Ovary (tissue), 9 donors: ENCODE results near the gene CCDC149. TPM values are rescaled to one million over a fixed set of nuclear protein-coding genes. Genes with fewer than 3 reads are reported as not detected.

ENCODE experiments used
- DNase-seq, 5 donors: peaks; one replicate each; pipeline ENCODE4 v3.0.0-alpha.2; 2019 to 2020
- H3K27ac ChIP-seq, 2 donors: fragments of 200-600 bp; one replicate each; pipeline versions ENCODE4 v1.5.1 to v1.8.0; 2019 to 2022
- H3K27me3 ChIP-seq: fragments of 200-600 bp; one replicate; pipeline ENCODE4 v1.8.0; 2022
- H3K36me3 ChIP-seq: fragments of 200-600 bp; sonication (generic); one replicate; pipeline ENCODE4 v1.5.1; 2019
- H3K4me1 ChIP-seq: one replicate; pipeline ENCODE4 v1.8.1; 2013; ENCODE audit warnings: mild to moderate bottlenecking, moderate library complexity; ENCODE audit not compliant: insufficient read depth
- H3K4me3 ChIP-seq: fragments of 200-600 bp; sonication (generic); one replicate; pipeline ENCODE4 v1.5.1; 2017
- H3K9me3 ChIP-seq, 2 donors: fragments of 200-600 bp in 1 of 2; sonication (generic) in 1 of 2; one replicate each; pipeline versions ENCODE4 v1.5.1 to v1.8.1; 2013 to 2019; ENCODE audit warnings: mild to moderate bottlenecking in 1 of 2, moderate library complexity in 1 of 2
- EP300 ChIP-seq: sonication (generic); formaldehyde crosslinking; IDR thresholded peaks from one replicate; pipeline ENCODE4 v1.6.1; 2017; ENCODE audit warnings: antibody characterized with exemption
- POLR2A ChIP-seq: fragments of 450-650 bp; IDR thresholded peaks from one replicate; pipeline ENCODE4 v1.6.1; 2017; ENCODE audit warnings: antibody characterized with exemption, mild to moderate bottlenecking, moderate library complexity
- WGBS, 3 donors: extraction: QIAGEN DNeasy Blood & Tissue Kit in 1 of 3; methylation state at CpG; one replicate each; pipeline versions ENCODE4 v1.1.5 to v1.1.7; 2013 to 2017; 5-methylcytosine and 5-hydroxymethylcytosine counted together
- intact Hi-C, 4 donors: fragments of 100-400 bp; cut with DNase I; formaldehyde crosslinking; loops; one replicate each; pipeline versions ENCODE4 v1.11.0 to v1.15.1; 2022 to 2023
- polyA plus RNA-seq, 2 donors: library from polyadenylated mRNA; stranded (reverse); fragments of 200-250 nt in 1 of 2; fragments of 350-450 nt in 1 of 2; fragmentation: Illumina TruSeq in 1 of 2; extraction: RNeasy Lipid Tissue Mini Kit (QIAGEN cat#74804) in 1 of 2; gene quantifications; one replicate each; pipeline ENCODE4 v1.2.3, GENCODE V29; 2013 to 2014
- total RNA-seq, 7 donors: library from RNA; depleted of rRNA in 2 of 7; stranded (reverse); fragments of >200 nt in 2 of 7; fragmentation: NEBNext Ultra II Directional in 3 of 7; extraction: Animal tissue kit (Norgen Biotek cat#: 25700) in 3 of 7; gene quantifications; one replicate each; pipeline versions ENCODE4 v1.1.0 to v1.2.4, GENCODE V29; 2016 to 2023
- TF ChIP-seq, protein P1 (sequence below), 3 donors: fragments of 450-650 bp in 2 of 3; fragments of 200-600 bp in 1 of 3; IDR thresholded peaks; one replicate each; pipeline versions ENCODE4 v1.5.1 to v1.8.0; 2016 to 2022; ENCODE audit warnings: antibody characterized with exemption in 3 of 3, mild to moderate bottlenecking in 1 of 3
- donor health status: DM: no; HTN: no; CAD: no; lungs with moderate emphysema.
- donor health status: DM: no; HTN: no; CAD: no.
- donor health status: Bipolar disorder and iron deficiency.
- donor health status: DM: yes; HTN: yes; CAD: no.
- donor health status: DM: no; HTN: no; CAD: no.
- donor health status: DM: yes; HTN: yes; CAD: no.

Gene CCDC149
- total and polyA plus RNA-seq, 9 donors, result 6.2 to 21.7 (median 17.5) TPM

DNA sequence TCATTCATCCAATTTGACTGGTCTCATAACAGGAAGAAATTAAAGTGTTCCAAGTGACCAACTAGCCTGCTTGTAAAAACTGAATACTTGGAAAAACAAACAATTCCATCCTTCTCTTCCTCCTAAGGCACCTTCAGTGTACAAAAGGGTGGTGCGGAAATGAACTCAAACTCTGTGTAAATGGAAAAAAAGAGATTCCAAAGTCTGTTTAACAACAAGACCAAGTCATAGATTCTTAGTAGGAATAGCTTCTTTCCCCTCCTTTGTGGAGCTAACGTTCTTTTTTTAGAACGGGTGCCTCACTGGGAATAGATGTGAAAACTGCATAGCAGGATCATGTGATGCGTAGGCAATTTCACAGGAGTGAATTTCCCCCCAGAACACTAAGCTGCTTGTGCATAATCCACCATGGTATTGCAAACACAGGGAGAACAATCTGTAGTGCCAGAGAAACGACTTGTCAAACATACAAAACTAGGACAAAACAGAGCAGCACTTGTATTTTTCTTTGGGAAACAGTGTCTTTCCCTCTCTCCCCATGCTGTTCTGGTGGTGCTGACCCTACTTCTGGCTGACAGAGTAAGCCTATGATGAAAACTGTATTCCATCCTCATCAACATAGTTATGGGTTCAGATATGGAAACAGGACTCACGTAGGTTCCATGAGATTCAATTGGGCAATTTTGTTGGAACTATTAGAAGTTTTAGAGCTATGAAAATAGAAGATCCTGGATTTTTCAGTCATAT, 130.7 kb downstream of the CCDC149 start:
- H3K4me3 ChIP-seq, result no peak overlapping the region
- WGBS, 3 donors, result 60 to 69% (median 69%) methylated on average over 6 of the region's 6 CpGs
- H3K36me3 ChIP-seq, result no peaks in the 10 kb centered on the region
- intact Hi-C loops, result no loop called here
- no peak for DNase-seq
- no peak overlapping the region for H3K27ac ChIP-seq
- H3K4me1 ChIP-seq, result peaks cover 3% of the 10 kb centered on the region
- no peak for TF ChIP-seq EP300
- no peak for TF ChIP-seq POLR2A
- TF ChIP-seq, protein P1, sequence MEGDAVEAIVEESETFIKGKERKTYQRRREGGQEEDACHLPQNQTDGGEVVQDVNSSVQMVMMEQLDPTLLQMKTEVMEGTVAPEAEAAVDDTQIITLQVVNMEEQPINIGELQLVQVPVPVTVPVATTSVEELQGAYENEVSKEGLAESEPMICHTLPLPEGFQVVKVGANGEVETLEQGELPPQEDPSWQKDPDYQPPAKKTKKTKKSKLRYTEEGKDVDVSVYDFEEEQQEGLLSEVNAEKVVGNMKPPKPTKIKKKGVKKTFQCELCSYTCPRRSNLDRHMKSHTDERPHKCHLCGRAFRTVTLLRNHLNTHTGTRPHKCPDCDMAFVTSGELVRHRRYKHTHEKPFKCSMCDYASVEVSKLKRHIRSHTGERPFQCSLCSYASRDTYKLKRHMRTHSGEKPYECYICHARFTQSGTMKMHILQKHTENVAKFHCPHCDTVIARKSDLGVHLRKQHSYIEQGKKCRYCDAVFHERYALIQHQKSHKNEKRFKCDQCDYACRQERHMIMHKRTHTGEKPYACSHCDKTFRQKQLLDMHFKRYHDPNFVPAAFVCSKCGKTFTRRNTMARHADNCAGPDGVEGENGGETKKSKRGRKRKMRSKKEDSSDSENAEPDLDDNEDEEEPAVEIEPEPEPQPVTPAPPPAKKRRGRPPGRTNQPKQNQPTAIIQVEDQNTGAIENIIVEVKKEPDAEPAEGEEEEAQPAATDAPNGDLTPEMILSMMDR (IDR thresholded peaks at IDR 0.05), result no peak
- no peaks in the 10 kb centered on the region for H3K27me3 ChIP-seq
- no peaks in the 10 kb centered on the region for H3K9me3 ChIP-seq

DNA sequence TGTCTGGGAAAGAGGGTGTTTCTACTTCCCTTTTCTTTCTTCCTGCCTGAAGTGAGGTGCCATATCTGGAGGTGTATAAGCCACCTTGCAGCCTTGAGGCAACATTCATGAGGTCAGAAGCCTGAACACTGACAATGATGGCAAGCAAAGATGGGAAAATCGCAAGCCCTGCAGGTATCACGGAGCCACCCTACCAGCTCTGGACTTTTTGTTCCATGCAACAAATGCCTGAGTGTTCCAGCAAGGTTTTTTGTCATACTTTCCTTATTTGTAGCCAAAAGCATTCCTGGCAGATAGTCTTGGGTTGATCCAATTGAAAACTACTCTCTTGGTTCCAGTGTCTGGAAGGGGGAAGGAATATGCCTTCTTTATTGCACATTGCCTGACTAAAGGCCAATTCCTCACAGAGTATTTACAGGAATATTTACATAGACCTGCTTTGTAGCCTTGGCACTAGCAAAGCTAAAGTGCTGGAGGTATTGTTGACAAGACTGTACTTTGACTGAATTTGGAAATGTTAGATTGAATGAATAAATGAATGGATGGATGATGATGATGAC, 131.8 kb downstream of the CCDC149 start:
- no peak for DNase-seq
- WGBS, 3 donors, result 90 to 96% (median 93%) methylated on average over 2 of the region's 2 CpGs
- intact Hi-C loops, result no loop called here
- H3K27me3 ChIP-seq, result no peaks in the 10 kb centered on the region
- H3K4me1 ChIP-seq, result peaks cover 3% of the 10 kb centered on the region
- TF ChIP-seq, protein P1 (IDR thresholded peaks at IDR 0.05), result no peak
- TF ChIP-seq EP300, result no peak
- no peak for TF ChIP-seq POLR2A
- H3K27ac ChIP-seq, result no peak overlapping the region
- no peaks in the 10 kb centered on the region for H3K36me3 ChIP-seq
- H3K4me3 ChIP-seq, result no peak overlapping the region
- no peaks in the 10 kb centered on the region for H3K9me3 ChIP-seq

DNA sequence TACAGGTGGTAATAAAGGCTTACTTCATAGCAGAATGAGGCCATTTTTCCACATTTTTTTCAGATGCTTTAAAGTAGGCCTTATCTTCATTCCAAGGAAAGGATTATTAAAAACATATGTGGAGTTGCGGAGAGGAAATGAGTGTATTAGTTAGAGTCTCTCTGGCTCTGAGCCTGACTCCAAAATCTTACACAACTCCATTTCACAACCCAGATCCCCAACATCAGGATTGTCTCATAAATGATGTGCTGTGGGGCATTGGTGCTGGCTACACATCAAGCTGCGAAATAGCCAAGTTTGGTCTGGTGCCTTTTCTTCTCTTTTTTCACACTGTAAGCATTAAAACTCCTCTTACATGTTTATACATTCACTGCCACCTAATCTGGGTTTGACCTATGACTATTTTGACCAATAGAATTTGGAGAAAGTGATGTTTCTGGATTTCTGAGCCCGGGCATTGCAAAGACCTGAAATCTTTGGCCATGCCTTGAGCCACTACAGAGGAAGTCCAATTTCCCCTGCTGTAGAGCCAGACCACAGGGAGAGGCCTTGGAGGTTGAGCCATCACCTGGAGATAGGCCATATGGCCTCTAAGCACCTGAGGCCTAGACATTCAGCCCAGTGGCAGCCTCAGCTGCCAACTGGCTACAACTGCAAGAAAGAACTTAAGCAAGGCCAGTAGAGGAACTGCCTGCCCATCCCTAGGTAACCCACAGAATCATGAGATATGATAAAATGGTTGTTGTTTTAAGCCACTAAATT, 134.2 kb downstream of the CCDC149 start:
- Histone ChIP-seq H3K9me3 (no peaks in the 10 kb centered on the region), H3K27me3 (no peaks in the 10 kb centered on the region), H3K36me3 (no peaks in the 10 kb centered on the region), H3K27ac (no peak overlapping the region), H3K4me3 (no peak overlapping the region), H3K4me1 (peaks cover 3% of the 10 kb centered on the region)
- intact Hi-C loops, result no loop called here
- TF ChIP-seq, protein P1 (IDR thresholded peaks at IDR 0.05), result no peak
- TF ChIP-seq POLR2A (no peak), EP300 (no peak)
- peak; percentile 38 to 81 (median 55) for DNase-seq
- WGBS, 3 donors, result 15 to 22% (median 20%) methylated on average over 3 of the region's 3 CpGs

DNA sequence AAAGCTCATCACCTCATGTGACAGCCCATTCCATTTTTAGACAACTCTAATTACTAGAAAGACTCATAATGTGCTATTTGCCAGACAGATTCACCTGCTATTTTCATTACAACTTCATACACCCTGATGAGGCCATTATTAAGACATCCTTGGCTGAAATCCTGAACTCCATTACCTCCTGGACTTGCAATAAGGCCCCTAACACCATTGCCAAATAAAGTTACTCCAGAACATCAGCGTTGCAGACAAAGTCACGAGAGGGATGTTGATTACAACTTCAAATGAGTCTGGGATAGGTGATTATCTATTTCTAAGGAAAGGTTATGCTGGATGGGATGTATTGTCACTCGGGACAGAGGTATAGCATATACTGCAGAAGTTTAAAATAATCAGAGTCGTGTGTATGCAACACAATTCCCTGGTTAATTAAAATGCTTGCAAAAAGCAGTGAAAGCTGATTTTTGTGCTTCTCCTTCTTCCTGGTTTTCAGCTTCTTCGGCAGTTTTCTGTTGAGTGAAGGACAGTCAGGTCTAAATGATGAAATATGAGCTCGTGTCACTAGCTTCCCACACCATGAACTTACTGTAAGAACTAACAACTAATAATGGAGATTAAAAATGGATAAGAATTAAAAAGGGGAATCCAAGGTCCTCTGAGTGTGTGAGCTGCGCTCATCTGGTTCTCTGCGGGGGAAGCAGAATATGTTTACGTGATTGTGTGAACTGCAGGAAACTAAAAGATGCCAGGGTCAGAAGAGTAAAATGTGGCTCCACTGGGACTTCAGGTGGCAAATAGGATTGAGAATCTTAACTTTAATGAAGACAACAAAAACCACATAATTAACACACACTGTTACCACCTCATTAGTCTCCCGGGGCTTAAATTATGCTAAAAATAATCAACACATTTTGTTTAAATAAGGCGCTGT, 135.0 kb downstream of the CCDC149 start:
- Histone ChIP-seq H3K4me3 (no peak overlapping the region), H3K4me1 (peaks cover 3% of the 10 kb centered on the region), H3K9me3 (no peaks in the 10 kb centered on the region), H3K27ac (no peak overlapping the region), H3K27me3 (no peaks in the 10 kb centered on the region), H3K36me3 (no peaks in the 10 kb centered on the region)
- no peak for DNase-seq
- WGBS, 3 donors, result 24 to 34% (median 26%) methylated on average over 11 of the region's 11 CpGs
- intact Hi-C loops, result no loop called here
- TF ChIP-seq POLR2A, result no peak
- TF ChIP-seq, protein P1 (IDR thresholded peaks at IDR 0.05), result no peak
- TF ChIP-seq EP300, result no peak
